SU-DHL-6 (cell line): ENCODE measurements around the gene STYXL1.
"Not testable (repeated sequence)": the region's sequence is repeated elsewhere in the genome, so short reads cannot be mapped to it uniquely, and the experiment has no call there.

Experiments used
- H2AFZ ChIP-seq: fragments of 200-600 bp; sonication (generic); 2 replicates; pipeline ENCODE4 v1.6.1; 2014; ENCODE audit warnings: low read depth, mild to moderate bottlenecking, moderate library complexity, mixed read lengths, antibody characterized with exemption, low read length; ENCODE audit not compliant: severe bottlenecking
- H3F3A ChIP-seq: fragments of 200-600 bp; shearing (Covaris generic); 2 replicates; pipeline ENCODE4 v1.6.0; 2016; ENCODE audit warnings: antibody characterized with exemption, mild to moderate bottlenecking; ENCODE audit not compliant: insufficient read depth
- H3K27ac ChIP-seq: fragments of 200-600 bp; sonication (generic); 2 replicates; pipeline ENCODE4 v1.5.1; 2016; ENCODE audit warnings: low read depth, mild to moderate bottlenecking, low read length, moderate library complexity, mixed read lengths
- H3K27me3 ChIP-seq: fragments of 200-600 bp; sonication (generic), shearing (Covaris generic); 2 replicates; pipeline ENCODE4 v1.6.0; 2014; ENCODE audit warnings: mild to moderate bottlenecking, low read length
- H3K36me3 ChIP-seq: fragments of 200-600 bp; sonication (generic); 2 replicates; pipeline ENCODE4 v1.6.1; 2014; ENCODE audit warnings: mild to moderate bottlenecking, low read length, mixed read lengths
- H3K4me2 ChIP-seq: fragments of 300-600, 200-600 bp; shearing (Covaris generic), sonication (generic); 2 replicates; pipeline ENCODE4 v1.6.0; 2014; ENCODE audit warnings: low read length, low read depth, mild to moderate bottlenecking; ENCODE audit not compliant: poor library complexity, severe bottlenecking
- H3K4me3 ChIP-seq: fragments of 200-600 bp; sonication (generic); 2 replicates; pipeline ENCODE4 v1.5.1; 2014; ENCODE audit warnings: antibody characterized with exemption, low read length, mild to moderate bottlenecking, mixed read lengths; ENCODE audit not compliant: insufficient read depth, poor library complexity, severe bottlenecking
- H3K79me2 ChIP-seq: fragments of 200-600 bp; sonication (generic); 2 replicates; pipeline ENCODE4 v1.6.1; 2014; ENCODE audit warnings: mild to moderate bottlenecking, low read length, moderate library complexity; ENCODE audit not compliant: insufficient read depth
- H3K9ac ChIP-seq: fragments of 200-600 bp; sonication (generic); 2 replicates; pipeline ENCODE4 v1.7.0; 2014; ENCODE audit warnings: mild to moderate bottlenecking, low read length
- H3K9me2 ChIP-seq: fragments of 200-600 bp; sonication (generic); replicated peaks from 2 replicates; pipeline ENCODE4 v1.6.1; 2014; ENCODE audit warnings: low read length; ENCODE audit not compliant: insufficient read depth
- H3K9me3 ChIP-seq: fragments of 200-600 bp; sonication (generic); 2 replicates; pipeline ENCODE4 v1.6.1; 2014; ENCODE audit warnings: low read length, mixed read lengths; ENCODE audit not compliant: insufficient read depth
- H4K20me1 ChIP-seq: fragments of 200-600 bp; sonication (generic); 2 replicates; pipeline ENCODE4 v1.6.1; 2014; ENCODE audit warnings: low read depth, mild to moderate bottlenecking, antibody characterized with exemption, low read length, moderate library complexity, mixed read lengths
- EZH2phosphoT487 ChIP-seq: fragments of 200-600 bp; sonication (generic), shearing (Covaris generic); conservative IDR thresholded peaks from 2 replicates; pipeline ENCODE4 v1.6.1; 2018; ENCODE audit warnings: mild to moderate bottlenecking, antibody characterized with exemption, low read length, moderate library complexity, mixed read lengths
- TF ChIP-seq, protein P1 (sequence below): fragments of 200-600 bp; sonication (generic); IDR thresholded peaks from one replicate; pipeline ENCODE4 v1.5.1; 2017; ENCODE audit warnings: antibody characterized with exemption, mild to moderate bottlenecking, low read length, moderate library complexity; ENCODE audit not compliant: insufficient read depth, poor library complexity, severe bottlenecking

STYXL1 gene

DNA sequence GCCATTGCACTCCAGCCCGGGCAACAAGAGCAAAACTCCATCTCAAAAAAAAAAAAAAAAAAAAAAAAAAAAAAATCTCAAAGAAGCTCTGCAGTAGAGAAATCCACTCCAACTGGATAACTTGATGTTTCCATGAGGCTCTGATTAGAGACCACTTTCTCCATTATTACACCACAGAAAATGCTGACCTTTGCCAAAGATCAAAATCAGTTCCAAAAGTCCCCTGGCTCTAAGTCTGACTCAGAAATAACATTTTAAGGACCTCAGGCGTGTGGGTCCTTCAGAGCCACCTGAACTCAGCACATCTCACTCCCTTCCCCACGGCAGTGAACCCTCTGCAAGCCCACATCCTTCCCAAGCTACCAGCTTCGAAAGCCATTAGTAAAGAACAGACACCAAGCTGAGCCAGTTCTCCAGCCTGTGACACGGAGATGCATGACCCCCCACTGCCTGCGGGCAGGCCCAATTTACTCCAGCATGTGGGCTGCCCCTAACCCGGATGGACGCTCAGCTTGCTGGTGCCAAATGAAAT, 39.6 kb downstream of the STYXL1 start:
- Histone ChIP-seq H3K36me3 (peaks cover 2% of the 10 kb centered on the region; the same call in 1 of the 2 replicates), H3F3A (no peaks in the 10 kb centered on the region), H3K9ac (no peak overlapping the region), H3K27ac (no peak overlapping the region), H3K9me3 (no peaks in the 10 kb centered on the region), H3K79me2 (no peaks in the 10 kb centered on the region), H2AFZ (no peak overlapping the region), H3K9me2 (no peaks in the 10 kb centered on the region), H4K20me1 (no peaks in the 10 kb centered on the region), H3K4me2 (no peak overlapping the region), H3K27me3 (no peaks in the 10 kb centered on the region), H3K4me3 (no peak overlapping the region)
- TF ChIP-seq, protein P1, sequence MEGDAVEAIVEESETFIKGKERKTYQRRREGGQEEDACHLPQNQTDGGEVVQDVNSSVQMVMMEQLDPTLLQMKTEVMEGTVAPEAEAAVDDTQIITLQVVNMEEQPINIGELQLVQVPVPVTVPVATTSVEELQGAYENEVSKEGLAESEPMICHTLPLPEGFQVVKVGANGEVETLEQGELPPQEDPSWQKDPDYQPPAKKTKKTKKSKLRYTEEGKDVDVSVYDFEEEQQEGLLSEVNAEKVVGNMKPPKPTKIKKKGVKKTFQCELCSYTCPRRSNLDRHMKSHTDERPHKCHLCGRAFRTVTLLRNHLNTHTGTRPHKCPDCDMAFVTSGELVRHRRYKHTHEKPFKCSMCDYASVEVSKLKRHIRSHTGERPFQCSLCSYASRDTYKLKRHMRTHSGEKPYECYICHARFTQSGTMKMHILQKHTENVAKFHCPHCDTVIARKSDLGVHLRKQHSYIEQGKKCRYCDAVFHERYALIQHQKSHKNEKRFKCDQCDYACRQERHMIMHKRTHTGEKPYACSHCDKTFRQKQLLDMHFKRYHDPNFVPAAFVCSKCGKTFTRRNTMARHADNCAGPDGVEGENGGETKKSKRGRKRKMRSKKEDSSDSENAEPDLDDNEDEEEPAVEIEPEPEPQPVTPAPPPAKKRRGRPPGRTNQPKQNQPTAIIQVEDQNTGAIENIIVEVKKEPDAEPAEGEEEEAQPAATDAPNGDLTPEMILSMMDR, result no peak
- no peak for TF ChIP-seq EZH2phosphoT487

DNA sequence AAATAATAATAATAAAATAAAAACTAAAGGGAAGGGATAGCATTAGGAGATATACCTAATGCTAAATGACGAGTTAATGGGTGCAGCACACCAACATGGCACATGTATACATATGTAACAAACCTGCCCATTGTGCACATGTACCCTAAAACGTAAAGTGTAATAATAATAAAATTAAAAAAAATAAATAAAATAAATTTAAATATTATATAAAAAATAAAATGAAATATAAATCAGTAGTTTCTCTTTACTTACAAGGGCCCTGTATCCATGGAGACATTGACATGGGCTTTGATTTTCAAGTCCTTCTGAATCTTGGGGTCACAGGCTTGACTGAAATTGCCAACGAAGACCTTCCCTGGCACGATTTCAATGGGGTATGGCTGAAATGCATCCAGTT, 42.8 kb downstream of the STYXL1 start:
- not testable (repeated sequence) for H3F3A ChIP-seq, H4K20me1 ChIP-seq, H3K4me2 ChIP-seq, H3K36me3 ChIP-seq, H3K79me2 ChIP-seq, H3K27me3 ChIP-seq, H2AFZ ChIP-seq, H3K4me3 ChIP-seq, H3K27ac ChIP-seq, H3K9me2 ChIP-seq, H3K9ac ChIP-seq, H3K9me3 ChIP-seq

DNA sequence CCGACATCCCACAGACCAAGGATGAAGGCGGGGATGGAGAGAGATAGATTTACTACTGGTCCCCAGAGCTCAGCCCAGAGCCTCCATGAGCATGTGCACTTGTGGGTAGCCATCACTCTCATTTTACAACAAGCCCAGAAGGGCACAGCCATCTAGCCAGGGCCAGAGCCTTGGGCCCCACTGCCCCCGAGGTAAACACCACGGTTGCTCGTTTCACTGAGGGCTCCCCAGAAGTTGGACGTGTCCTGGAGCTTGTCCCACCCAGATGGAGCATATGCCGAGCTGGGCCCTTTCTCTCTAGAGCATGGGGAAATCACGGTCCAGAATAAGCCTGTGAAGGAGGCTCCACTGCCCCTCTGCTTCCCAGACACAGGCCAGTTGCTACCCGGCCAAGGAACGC, 44.4 kb downstream of the STYXL1 start:
- no peak overlapping the region for H3K9ac ChIP-seq
- no peaks in the 10 kb centered on the region for H3K9me2 ChIP-seq
- no peak overlapping the region for H2AFZ ChIP-seq
- H3K4me3 ChIP-seq, result no peak overlapping the region
- H4K20me1 ChIP-seq, result no peaks in the 10 kb centered on the region
- H3K36me3 ChIP-seq, result peaks cover 2% of the 10 kb centered on the region; the same call in 1 of the 2 replicates
- H3K27me3 ChIP-seq, result no peaks in the 10 kb centered on the region
- H3K9me3 ChIP-seq, result no peaks in the 10 kb centered on the region
- no peak overlapping the region for H3K27ac ChIP-seq
- H3F3A ChIP-seq, result no peaks in the 10 kb centered on the region
- no peak overlapping the region for H3K4me2 ChIP-seq
- H3K79me2 ChIP-seq, result no peaks in the 10 kb centered on the region
- TF ChIP-seq, protein P1, result no peak
- no peak for TF ChIP-seq EZH2phosphoT487

DNA sequence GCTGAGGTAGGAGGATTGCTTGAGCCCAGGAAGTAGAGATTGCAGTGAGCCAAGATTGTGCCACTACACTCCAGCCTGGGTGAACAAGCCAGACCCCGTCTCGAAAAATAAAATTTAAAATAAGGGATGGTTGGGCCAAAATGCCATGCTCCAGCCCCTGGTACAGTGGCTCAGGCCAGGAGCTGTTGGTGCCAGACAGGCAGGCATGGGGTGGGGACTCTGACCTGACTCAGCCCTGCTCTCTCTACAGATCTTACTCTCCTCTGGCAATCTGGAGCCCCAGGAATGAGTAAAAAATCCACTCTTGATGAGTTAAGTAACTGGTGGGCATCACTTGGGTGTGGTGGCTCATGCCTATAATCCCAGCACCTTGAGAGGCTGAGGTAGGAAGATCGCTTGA, 45.0 kb downstream of the STYXL1 start:
- H2AFZ ChIP-seq, result no peak overlapping the region
- H3F3A ChIP-seq, result no peaks in the 10 kb centered on the region
- TF ChIP-seq, protein P1, result no peak
- no peak for TF ChIP-seq EZH2phosphoT487
- H3K4me3 ChIP-seq, result no peak overlapping the region
- no peaks in the 10 kb centered on the region for H3K27me3 ChIP-seq
- no peak overlapping the region for H3K9ac ChIP-seq
- H3K27ac ChIP-seq, result no peak overlapping the region
- H3K36me3 ChIP-seq, result peaks cover 2% of the 10 kb centered on the region; the same call in 1 of the 2 replicates
- H3K9me3 ChIP-seq, result no peaks in the 10 kb centered on the region
- H3K9me2 ChIP-seq, result no peaks in the 10 kb centered on the region
- H4K20me1 ChIP-seq, result no peaks in the 10 kb centered on the region
- H3K4me2 ChIP-seq, result no peak overlapping the region
- H3K79me2 ChIP-seq, result no peaks in the 10 kb centered on the region
